Measurements from ENCODE around the gene FOXK2. TPM values are rescaled to one million over a fixed set of nuclear protein-coding genes. Genes with fewer than 3 reads are reported as not detected.
"Not testable (repeated sequence)": the region's sequence is repeated elsewhere in the genome, so short reads cannot be mapped to it uniquely, and the experiment has no call there.

The FOXK2 gene
- total RNA-seq, 1 donor from 2014 or later: 65.3 TPM

DNA sequence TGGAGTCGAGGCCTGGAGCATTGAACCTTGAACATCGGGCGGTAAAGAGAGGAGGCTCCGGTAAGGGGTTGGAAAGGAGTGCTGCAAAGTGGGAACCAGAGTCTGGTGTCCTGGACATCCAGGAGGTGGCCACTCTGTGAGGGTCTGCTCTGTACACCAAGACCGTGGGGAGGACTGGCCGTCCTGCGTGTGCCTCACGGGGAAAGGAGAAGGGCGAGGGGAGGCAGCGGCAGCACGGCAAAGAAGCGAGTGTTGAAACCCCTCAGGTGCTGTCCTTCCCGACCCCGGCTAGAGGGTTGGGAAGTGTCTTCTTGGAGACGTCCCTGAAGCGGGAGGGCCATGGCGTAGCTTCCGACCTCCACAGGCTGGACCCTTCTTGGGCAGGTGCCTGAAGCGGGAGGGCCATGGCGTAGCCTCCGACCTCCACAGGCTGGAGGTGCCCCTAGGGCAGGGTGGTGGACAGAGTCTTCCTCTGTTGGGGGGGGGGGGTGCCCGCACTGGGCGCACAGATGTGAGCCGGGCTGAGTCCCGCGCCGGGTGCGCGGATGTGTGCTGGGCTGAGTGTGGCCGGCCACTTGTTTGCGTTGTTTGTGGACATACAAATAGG is 42.0 kb downstream of the FOXK2 start:
- no peak for DNase-seq (ENCODE audit: low spot score)

- not testable (repeated sequence) for DNase-seq (ENCODE audit: low spot score)
These were observed 43.2 kb downstream of the FOXK2 start for GRCh38 chr17:82562718-82563220.

DNA sequence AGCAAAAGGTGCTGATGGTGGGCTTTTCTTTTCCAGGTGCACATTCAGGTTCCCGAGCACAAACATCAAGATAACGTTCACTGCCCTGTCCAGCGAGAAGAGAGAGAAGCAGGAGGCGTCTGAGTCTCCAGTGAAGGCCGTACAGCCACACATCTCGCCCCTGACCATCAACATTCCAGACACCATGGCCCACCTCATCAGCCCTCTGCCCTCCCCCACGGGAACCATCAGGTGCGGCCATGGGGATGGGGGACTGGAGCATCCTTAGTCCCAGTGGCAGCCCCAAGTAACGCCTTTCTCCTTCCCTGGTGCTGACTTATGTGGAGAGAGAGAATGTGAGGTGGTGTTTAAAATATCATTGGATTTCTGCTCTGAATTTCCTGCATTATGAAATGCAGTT is 43.8 kb downstream of the FOXK2 start:
- no peak for DNase-seq (ENCODE audit: low spot score)

GRCh38 chr17:82563745-82564144 is 44.2 kb downstream of the FOXK2 start:
- not testable (repeated sequence) for DNase-seq (ENCODE audit: low spot score)

DNA sequence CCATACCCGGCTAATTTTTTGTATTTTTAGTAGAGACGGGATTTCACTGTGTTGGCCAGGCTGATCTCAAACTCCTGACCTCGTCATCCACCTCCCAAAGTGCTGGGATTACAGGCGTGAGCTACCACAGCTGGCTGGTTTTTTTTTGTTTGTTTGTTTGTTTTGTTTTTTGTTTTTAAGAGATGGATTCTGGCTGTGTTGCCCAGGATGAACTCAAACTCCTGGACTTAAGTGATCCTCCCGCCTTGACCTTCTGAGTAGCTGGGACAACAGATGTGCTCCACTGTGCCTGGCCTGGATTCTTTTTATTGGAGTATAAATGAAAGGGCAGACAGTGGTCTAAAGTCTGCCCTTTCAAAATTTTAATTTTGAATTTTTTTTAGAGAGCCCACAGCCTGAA is 44.7 kb downstream of the FOXK2 start:
- no peak for DNase-seq (ENCODE audit: low spot score)

GRCh38 chr17:82565551-82565950 is 46.0 kb downstream of the FOXK2 start:
- DNase-seq (ENCODE audit: low spot score): no peak

DNA sequence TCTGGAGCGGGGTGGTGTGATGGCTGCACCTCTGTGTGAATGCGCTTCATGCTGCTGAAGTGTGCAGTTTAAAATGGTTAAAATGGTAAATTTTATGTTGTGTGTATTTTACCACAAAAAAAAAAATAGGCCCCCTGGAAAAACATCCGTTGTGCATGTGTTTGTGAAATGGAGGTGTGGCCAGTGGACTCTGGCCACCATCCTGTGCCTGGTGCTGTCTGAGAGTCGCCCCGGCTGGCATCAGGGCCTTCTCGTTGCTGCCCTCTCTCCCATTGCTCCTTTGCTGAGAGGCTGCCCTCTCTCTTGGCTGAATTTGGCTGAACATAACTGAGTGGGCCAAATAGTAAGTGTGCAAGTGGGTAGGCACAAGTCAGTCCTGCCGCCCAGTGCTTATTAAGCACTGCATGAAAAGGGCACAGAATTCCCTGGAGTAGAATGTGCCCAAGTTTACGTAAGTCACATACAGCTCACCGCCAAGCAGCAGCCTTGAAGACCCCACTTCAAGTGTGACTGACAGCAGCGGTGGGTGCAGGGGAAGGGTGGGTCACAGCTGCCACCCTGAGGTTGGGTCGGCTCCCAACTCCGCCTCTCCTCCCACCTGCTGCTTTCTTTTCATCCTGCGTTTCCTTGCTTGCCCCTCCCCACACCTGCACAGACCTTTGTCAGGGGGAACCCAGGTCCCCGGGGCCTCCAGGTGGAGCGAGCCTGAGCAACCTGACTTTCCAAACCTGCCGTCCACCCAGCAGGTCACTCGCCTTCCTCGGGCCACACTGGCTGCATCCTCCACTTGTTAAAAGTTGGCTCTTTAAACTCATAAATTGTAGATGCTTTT is 46.8 kb downstream of the FOXK2 start:
- no peak for DNase-seq (ENCODE audit: low spot score)

DNA sequence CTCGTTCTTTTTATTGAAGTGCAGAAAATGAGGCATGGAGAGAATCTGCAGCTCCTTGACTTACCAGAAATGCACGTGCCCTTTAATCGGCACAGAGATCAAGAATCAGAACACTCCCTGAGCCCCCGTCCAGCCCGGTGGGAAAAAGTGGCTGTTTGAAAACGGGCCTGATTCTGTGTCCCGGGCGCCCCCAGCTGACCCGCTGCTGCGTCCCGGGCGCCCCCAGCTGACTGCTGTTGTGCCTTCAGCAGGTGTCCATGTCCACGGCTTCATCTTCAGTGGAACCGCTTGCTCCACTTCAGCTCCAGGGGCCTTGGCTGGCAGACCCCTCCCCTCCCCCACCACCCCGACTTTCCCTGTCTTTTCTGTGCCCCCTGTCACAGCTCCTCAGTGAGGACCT is 47.8 kb downstream of the FOXK2 start:
- no peak for DNase-seq (ENCODE audit: low spot score)

- DNase-seq (ENCODE audit: low spot score): no peak
These were observed 49.5 kb downstream of the FOXK2 start for GRCh38 chr17:82568997-82569393.

GRCh38 chr17:82569621-82570020 is 50.1 kb downstream of the FOXK2 start:
- DNase-seq (ENCODE audit: low spot score): no peak

- no peak for DNase-seq (ENCODE audit: low spot score)
These were observed 50.7 kb downstream of the FOXK2 start for GRCh38 chr17:82570277-82570676.

DNA sequence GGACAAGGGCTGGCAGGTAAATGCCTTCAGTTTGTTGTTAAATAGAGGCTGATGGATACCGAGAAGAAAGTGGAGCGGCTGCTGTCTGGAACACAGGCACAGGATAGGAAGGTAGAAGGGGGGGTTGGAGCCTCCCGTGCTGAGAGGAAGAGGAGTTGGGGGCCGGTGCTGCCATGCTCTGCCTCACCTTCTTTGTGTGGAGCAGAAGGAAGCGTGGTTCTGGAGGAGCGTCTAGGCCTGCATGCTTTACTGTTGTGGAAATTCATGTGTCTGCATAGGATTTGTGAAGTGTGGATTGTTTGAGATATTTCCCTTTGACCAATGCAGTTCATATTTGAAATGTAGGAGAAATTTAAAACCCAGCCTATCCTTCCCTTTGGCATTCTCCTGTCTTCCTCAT is 52.3 kb downstream of the FOXK2 start:
- DNase-seq (ENCODE audit: low spot score): no peak

- DNase-seq (ENCODE audit: low spot score): no peak
These were observed 54.5 kb downstream of the FOXK2 start for GRCh38 chr17:82574041-82574440.

- DNase-seq (ENCODE audit: low spot score): not testable (repeated sequence)
These were observed 56.2 kb downstream of the FOXK2 start for GRCh38 chr17:82575581-82576221.

DNA sequence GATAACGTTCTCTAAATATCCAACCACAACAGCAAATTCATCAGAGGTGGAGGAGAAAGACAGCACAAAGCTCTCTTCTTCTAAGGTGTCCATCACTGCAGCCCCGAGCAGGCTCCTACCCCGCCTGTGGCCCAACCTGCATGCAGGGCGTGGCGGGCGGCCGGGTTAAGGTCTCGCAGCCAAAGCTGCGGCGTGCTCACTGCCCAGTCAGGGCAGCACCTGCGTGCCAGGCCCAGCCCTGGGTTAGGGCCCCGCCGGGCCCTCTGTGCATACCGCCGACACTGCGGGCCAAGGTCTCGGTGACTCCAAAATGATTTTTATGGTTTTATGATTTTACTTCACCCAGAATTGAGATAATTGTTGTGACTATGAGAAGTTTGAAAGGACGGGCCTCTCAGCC is 57.8 kb downstream of the FOXK2 start:
- DNase-seq (ENCODE audit: low spot score): no peak

DNA sequence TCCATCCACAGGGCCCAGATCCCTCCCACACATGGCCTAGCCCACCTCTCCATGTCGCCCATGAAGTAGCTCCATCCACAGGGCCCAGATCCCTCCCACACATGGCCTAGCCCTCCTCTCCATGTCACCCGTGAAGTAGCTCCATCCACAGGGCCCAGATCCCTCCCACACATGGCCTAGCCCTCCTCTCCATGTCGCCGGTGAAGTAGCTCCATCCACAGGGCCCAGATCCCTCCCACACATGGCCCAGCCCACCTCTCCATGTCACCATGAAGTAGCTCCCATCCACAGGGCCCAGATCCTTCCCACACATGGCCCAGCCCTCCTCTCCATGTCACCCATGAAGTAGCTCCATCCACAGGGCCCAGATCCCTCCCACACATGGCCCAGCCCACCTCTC is 60.4 kb downstream of the FOXK2 start:
- DNase-seq (ENCODE audit: low spot score): not testable (repeated sequence)

GRCh38 chr17:82582213-82582612 is 62.7 kb downstream of the FOXK2 start:
- DNase-seq (ENCODE audit: low spot score): no peak

GRCh38 chr17:82582709-82583108 is 63.2 kb downstream of the FOXK2 start:
- no peak for DNase-seq (ENCODE audit: low spot score)

DNA sequence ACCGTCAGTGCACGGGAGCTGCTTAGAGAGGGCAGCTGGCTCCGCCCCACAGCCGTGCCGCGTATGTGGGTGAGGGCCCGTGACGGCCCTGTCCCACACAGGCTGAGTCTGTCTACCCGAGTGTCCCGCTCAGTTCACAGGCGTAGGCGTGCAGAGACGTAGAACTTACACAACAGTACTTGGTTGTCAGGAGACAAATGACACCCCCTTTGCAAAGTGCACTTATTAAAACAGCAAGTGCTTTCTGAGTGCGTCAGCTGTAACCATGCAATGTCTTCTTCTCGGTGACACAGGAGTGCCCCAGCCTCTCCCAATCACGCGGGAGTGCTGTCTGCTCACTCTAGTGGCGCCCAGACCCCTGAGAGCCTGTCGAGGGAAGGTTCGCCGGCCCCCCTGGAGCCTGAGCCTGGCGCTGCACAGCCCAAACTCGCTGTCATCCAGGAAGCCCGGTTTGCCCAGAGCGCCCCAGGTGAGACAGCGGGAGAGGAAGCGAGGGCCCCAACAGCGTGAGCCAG is 64.2 kb downstream of the FOXK2 start:
- no peak for DNase-seq (ENCODE audit: low spot score)

DNA sequence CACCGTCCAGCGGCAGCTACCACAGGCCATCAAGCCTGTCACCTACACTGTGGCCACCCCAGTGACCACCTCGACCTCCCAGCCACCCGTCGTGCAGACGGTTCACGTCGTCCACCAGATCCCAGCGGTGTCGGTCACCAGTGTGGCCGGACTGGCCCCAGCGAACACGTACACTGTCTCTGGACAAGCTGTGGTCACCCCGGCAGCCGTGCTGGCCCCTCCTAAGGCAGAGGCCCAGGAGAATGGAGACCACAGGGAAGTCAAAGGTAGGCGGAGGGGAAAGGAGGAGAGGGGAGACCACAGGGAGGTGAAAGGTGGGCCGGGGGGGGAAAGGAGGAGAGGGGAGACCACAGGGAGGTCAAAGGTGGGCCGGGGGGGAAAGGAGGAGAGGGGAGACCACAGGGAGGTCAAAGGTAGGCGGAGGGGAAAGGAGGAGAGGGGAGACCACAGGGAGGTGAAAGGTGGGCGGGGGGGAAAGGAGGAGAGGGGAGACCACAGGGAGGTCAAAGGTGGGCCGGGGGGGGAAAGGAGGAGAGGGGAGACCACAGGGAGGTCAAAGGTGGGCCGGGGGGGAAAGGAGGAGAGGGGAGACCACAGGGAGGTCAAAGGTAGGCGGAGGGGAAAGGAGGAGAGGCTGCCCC is 66.5 kb downstream of the FOXK2 start:
- not testable (repeated sequence) for DNase-seq (ENCODE audit: low spot score)

DNA sequence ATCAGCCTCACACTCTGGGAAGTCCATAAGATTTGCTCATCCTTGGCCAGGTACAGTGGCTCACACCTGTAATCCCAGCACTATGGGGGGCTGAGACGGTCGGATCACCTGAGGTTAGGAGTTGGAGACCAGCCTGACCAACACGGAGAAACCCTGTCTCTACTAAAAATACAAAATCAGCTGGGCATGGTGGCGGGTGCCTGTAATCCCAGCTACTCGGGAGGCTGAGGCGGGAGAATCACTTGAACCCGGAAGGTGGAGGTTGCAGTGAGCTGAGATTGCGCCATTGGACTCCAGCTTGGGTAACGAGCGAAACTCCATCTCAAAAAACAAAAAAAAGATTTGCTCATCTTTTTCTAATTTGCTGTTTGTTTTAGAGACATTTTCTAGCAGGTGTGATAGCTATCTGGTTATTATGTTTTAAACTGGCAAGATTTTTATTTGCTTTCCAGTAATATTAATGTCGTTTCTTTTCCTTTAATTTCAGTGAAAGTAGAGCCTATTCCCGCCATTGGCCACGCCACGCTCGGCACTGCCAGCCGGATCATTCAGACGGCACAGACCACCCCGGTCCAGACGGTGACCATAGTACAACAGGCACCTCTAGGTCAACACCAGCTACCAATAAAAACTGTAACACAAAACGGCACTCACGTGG is 67.2 kb downstream of the FOXK2 start:
- DNase-seq (ENCODE audit: low spot score): no peak

Data from mesenteric fat pad (tissue), 1 donor.